Fibroblast of the conjunctiva (primary cell): ENCODE data around the gene PSENEN.
"Not testable (repeated sequence)": the region's sequence is repeated elsewhere in the genome, so short reads cannot be mapped to it uniquely, and the experiment has no call there.

ENCODE experiments used
- DNase-seq: peaks from one replicate; pipeline ENCODE4 v3.0.0-alpha.2; 2010; ENCODE audit warnings: low read depth

Gene PSENEN

DNA sequence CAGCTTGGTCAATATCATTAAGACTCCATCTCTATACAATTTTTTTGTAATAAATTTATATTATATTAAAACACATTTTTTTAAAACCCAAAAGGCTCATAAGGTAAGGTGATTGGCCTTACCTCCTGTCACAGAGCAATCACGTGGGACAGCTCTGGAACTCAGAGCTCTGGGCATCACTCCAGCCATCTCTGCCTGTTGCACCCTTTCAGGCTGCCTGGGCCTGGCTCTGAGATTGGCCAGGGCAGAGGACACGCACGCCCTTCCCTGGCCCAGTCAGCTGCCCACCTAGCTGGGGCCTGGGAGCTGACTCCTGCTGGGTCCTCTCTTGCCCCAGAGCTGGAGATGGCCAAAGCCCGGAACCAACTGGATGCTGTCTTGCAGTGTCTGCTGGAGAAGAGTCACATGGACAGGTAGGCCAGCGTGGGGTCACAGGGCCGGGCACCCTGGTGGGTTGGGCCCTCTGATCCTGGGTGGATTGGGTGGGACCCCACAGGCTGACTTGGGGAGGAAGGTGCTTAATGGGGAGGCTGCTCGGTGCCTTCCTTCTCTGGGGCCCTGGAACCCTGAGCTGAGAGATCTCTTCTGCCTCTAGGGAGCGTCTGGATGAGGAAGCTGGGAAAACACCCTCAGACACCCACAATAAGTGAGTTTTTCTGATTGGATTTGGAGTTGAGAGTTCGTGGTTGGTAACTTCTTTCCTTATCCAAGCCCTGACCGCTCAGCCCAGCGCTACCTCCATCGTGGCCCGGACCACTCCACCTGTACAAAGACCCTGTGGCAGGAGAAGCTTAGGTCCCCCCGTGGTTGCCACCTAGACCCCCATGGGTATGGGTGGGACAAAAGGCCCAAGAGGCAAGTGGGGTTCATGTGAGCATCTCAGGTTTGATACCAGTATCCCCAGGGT is 6.6 kb downstream of the PSENEN start:
- DNase-seq = no peak

DNA sequence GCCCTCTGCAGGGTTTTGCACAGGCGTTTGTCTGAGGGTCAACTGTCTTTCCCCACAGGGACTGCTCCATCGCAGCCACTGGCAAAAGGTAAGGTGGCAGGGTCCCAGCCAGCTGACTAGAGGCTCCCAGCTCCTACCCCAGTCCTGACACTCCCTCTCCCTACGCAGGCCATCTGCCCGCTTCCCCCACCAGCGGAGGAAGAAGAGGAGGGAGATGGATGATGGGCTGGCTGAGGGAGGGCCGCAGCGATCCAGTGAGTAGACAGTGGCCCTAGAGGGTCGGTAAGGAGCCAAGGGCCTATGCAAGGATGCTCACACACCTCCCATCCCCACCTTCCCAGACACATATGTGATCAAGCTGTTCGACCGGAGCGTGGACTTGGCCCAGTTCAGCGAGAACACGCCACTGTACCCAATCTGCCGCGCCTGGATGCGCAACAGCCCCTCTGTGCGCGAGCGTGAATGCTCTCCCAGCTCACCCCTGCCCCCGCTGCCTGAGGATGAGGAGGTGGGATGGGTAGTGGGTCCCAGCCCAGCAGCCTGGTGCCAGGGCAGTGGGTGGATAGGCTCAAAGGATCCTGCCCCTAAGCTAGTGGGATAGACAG is 7.4 kb downstream of the PSENEN start:
- no peak for DNase-seq

DNA sequence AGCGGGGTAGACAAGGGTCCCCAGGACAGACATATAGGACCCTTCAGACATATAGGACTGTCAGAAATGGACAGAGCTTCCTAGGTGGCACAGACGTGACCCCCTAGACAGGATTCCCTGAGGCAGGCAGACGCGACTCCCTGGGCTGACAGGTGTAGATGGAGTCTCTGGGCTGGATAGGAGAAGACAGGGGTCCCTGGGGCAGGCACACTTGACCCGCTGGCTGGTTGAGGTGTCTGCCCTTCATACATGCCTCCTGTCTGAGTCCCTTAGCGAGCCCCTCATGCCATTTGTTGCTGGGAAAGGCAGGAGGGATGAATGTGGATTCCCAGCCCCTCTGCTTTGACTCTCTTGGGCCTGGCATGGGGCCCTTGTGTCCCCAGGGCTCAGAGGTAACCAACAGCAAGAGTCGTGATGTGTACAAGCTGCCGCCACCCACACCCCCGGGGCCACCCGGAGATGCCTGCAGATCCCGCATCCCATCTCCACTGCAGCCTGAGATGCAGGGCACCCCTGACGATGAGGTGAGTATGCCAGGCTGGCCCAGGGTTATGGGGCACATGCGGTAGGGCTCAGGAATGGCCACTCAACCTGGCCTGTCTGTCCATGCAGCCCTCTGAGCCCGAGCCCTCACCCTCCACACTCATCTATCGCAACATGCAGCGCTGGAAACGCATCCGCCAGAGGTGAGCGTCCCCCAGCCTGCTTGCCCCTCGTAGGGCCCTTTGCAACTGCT is 8.4 kb downstream of the PSENEN start:
- no peak for DNase-seq

DNA sequence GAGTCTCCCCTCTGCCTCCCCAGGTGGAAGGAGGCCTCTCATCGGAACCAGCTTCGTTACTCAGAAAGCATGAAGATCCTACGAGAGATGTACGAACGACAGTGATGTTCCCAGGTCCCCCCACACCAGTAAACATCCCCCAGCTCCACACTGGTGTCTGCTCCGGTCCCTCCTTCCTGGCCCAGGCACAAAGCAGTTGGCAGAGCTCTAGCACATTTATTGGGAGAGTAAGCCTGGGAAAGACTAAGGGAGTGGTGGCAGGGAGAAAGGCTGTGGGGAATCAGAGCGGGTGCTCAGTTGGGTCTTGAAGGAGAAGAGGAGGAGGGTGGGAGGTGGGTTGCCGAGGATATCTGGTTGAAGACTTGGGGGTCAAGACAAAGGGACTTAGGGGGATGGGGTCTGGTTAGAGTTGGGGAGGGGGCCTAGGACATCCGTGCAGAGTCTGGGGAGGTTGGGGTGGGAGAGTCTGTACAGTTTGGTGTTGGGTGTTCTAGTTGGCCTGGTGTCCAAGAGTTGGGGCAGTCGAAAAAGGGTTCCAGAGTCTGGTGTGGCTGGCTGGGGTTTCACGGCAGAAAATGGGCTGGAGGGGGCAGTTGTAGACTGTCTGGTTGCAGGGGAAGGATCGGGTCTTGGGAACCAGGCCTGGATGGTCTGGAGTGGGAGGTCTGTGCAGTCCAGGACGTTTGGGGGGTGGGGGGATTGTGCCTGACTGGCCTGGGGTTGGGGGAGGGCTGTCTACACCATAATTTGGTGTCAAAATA is 9.1 kb downstream of the PSENEN start:
- no peak for DNase-seq

DNA sequence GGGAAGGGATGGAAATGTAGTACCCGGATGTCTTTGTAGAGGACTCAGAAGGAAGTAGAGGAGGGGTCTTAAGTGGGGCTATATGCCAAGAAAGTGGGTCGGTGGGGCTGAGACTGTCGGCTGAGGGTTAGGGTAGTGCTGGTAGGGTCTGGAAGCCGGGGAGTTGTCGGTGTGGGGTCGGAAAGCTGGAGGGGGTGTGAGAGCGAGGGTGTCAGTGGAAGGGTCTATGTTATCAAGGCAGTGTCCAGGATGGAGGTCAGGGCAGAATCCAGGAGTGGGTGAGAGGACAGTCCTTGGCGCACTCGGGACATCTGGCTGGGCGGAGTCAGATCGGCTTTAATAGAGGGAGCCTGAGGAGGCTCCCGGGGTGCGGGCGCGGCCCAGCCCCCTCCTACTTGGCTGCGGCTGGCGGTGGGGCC is 9.7 kb downstream of the PSENEN start:
- no peak for DNase-seq

DNA sequence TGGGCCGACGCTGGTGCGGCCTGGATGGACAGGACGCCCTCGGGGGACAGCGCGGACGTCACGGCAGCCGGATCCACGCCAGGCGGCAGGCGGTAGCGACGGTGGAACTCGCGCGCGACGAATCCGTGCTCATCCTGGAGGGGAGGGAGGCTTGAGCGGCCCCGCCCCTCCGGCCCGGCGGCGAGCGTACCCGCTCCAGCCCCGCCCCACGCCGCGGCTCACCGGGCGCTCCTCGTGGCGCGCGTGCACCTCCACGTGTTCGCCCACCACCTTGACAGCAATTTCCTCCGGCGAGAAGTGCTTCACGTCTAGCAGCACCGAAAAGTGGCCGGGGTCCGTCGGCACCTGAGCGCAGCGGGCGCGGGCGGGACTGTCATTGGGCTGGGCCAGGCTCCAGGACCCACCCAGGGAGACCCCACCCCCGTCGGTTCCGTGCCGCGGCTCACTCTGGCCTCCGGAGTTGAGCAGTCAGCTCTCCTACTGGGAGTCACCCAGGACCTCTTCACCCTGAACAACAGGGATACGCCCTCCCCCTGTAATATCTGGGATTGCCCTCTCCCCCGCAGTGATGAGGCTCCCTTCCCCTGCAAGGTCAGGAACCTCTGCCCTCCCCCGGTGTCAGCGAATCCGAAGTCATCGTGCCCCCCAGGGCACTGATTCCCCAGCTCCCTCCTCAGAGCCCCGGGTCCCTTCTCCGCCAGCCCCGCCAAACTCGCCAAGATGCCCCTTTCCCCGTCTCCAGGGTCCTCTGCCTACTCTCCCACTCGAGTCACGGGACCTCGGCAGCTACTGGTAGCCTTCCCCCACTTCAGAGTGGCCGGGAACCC is 10.3 kb downstream of the PSENEN start:
- DNase-seq = peak; percentile 83

DNA sequence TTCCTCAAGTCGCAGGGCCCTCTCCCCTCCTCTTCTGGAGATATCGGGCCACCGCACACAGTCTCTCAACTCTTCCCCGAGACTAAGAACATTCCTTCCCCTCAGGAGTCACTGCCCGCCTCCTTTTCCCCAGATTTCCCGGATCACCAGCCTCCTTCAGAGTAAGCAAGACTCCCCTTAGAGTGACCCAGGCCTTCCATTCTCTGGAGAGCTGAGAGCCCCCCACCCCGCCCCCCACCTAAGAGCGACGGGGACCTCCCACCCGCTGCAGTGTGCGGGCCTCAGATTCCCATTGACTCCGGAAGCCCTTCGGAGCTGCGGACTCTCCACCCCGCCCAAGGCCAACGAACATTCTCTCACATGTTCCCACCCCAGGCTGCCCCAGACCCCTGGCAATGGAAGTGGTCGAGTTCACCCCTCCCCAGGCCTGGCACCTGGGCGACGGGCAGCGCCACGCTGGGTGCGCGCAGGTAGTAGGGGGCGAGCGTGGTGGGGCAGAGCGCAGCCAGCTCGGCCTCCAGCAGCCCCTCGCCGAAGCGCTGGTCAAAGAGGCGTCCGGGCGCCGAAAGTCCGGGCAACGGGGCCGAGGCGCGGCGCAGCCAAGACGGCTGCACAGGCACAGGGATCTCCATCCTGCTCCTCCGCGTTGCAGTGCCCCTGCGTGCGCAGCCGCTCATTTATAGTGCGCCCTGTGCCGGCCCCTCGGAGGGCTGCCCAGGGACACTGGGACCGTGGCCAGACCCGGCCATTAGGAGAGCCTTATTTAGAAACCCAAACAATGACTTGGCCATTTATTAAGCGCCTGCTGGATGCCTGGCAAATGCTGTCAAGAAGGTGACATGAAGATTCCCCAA is 11.2 kb downstream of the PSENEN start, which contains the start of gene HSPB6:
TSS of gene HSPB6 (minus strand) at position 653 of the 854 bp plus-strand sequence. CDS start at position 632, 21 bp downstream.
- DNase-seq = peak; percentile 74

DNA sequence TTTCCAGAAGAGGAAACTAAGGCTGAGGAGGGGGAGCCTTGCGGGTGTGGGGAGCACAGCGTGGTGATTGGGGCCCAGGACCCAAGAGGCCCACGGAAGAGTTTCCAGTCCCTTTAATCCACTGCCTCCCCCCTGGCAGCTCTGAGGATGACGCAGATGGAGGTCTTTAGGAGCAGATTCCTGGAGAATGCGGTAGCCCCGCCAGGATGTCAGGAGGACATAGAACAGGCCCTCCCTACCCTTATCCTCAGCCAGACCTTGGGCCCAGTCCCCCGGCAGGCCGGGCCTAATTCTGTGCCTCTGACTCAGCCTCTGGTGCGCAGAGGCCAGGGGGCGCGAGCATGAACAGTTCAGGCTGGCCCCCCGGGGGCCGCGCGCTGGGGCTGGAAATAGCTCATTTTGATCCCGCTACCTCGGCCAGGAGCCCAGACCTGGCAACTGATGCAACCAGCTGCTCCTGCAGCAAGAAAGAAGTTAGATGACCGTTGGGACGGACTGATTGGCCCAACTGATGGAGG is 11.8 kb downstream of the PSENEN start:
- DNase-seq = peak; percentile 97

DNA sequence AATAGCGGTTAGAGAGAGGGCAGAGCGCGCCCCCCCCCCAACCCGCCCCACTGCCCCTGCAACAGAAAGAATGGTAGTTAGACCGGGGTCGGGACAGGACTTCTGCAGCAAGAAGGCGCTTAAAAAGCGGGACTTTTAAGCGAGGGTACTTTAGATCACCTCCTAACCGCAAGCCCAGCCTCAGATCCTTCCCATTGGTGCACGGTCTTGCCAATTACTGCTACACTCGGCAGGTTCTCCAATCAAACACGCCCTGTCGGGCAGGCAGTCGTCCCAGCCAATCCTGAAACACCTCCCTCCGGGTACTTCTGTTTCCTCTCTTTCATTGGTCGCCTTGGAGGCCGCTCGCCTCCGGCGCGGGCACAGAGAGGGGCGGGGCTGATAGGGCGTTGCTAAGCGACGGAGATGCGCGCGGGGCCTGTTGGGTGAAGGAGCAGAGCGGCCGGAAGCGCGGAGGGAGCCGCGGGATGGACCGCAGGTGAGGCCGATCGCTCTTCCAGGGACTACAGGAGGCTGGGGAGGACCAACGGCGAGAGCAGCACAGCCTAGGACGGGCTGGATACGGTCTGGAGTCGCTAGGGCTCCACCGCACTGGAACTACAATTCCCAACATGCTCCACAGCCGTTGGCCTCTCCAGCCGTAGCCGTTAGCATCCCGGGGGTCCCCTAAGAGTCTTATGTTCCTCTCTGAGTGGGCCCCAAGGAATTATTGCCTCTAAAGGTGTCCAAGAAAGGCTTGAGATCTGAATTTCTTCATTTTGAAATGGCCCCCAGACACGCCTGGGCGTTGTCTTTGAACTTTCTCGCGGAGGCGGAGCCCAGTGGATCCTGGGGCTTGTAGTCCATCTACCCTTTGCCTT is 12.5 kb downstream of the PSENEN start, which contains the start of gene PROSER3:
TSS of gene PROSER3 (plus strand) at position 428 of the 860 bp plus-strand sequence. CDS start at position 468, 40 bp downstream.
- DNase-seq = peak; percentile 100

DNA sequence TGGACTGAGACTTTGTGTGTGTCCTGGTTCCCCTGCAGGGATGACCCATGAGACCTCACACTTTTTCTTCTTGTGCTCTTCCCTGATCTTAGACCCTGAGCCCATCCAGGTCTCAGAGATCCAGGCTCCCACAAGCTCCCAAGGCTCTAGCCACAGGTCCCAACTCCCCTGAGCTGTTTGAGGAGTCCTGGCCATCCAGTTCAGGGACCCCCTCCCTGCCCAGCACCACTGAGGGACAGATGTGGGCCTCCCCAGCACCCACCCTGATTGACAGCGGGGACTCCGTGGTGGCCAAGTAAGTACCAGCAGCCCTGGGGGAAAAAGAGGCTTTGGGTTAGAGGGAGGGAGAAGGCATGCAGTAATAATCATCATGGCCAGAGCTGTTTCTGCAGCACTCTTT is 14.2 kb downstream of the PSENEN start:
- no peak for DNase-seq

DNA sequence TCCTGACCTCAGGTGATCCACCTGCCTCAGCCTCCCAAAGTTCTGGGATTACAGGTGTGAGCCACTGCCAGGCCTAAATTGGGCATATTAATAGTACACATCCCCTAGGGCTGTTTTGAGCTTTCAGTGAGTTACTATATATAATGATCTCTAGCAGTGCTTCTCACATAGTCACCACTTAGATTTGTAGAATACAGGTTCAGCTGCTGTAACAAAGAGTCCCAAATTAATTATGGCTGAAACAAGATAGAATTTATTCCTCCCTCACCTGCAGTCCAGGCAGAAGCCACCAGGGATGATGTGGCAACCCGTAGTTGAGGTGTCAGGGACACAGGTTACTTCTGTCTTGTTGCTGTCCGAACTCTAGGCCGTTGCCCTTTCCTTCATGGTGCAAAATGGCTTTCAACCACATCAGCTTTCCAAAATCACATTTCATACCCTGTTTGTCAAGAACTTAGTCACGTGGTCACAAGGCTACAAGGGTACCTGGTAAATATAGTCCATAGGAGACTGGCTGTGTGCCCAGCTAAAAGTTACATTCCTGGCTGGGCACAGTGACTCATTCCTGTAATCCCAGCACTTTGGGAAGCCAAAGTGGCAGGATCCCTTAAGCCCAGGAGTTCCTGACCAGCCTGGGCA is 15.4 kb downstream of the PSENEN start:
- DNase-seq = no peak

DNA sequence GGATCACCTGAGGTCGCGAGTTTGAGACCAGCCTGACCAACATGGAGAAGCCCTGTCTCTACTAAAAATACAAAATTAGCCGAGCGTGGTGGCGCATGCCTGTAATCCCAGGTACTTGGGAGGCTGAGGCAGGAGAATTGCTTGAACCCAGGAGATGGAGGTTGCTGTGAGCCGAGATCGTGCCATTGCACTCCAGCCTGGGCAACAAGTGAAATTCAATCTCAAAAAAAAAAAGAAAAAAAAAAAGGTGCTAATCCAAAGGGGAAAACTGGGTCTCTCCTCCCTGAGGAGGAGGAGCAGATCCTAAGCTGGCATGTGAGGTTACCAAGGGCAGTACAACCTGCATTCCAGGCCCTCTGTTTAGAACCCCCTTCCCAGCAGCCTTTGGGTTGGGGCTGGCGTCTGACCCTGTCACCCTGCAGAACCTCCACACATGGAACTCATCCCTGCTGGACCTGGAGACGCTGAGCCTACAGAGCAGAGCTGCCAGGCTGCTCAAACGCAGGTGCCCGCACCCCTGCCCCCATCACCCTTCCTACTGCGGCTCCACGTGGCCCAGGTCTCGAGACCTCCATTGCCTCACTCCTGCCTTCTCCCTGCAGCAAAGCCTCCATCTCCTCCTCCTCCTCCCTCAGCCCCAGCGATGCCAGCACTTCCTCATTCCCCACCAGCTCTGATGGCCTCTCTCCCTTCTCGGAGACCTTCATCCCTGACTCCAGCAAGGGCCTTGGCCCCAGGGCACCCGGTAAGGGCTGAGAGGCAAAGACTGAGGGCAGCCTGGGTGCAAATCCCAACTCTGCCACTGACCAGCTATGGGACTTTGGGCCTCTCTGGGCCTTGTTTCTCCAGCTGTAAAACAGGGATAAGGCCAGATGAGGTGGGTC is 19.2 kb downstream of the PSENEN start:
- DNase-seq = no peak

DNA sequence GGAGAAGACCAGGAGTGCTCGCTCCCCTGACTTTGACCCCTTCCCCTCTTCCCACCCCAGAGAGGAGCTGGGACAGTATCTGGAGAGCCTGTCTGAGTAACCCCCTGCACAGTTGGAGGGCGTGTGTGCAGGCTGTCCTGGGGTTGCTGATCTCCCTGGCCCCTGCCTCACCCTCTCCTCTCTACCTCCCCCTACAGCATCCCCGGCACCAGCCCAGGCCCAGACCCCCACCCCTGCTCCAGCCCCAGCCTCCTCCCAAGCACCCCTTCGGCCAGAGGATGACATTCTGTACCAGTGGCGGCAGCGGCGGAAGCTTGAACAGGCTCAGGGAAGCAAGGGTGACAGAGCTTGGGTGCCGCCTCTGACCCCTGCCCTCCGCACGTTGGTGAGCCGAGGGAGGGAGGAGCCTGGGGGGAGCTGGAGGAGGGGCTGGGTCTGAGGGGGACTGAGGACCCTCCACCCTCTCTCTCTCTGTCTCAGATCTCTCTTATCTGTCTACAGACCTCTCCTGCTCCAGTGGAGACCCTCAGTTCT is 21.2 kb downstream of the PSENEN start:
- no peak for DNase-seq

DNA sequence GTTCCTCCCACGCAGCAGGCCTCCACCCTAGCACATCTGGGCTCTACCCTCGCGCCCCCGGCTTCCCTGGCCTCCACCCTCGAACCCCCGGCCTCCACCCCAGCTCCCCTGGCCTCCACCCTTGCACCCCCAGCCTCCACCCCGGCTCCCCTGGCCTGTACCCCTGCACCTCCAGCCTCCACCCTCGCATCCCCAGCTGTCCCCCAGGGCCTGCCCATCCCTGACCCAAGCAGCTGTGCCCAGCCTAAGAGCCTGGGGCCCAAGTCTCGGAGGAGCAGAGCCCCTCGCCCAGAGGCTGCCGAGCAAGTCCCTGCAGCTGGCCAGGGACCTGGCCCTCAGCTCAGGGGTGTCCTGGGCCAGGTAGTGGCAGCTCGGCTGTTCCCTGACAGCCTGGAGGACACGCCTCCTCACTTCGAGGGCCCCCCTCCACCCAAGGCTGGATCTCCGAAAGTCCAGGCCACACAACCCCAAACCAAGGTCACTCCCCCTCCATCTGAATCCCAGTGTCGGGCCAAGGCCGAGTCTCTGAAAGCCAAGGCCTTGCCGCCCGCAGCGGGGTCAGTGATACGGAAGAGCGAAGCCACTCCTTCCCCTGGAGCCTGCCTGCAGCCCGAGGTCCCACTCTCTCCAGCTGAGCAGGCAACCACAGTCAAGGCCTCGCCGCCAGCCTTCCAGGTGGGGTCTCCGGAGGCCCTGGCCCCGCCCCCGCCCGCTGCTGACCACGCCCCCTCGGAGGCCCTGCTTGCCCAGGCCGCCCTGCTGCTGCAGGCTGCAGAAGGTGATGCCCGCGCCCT is 22.0 kb downstream of the PSENEN start:
- DNase-seq = no peak

DNA sequence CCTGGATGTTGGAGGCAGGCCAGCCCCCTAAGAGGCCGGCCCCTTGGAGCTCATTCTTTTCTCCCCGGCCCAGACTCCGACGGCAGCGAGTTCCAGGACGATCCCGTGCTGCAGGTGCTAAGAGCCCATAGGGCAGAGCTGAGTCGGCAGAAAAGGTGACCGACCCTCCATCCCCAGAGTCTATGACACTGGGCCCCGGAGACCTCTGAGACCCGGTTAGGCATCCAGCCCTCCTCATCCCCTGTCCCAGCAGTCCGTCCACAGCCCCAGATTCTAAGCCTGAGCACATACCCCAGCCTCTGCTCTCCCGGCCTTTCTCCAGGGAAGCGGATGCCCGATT is 22.6 kb downstream of the PSENEN start:
- no peak for DNase-seq

DNA sequence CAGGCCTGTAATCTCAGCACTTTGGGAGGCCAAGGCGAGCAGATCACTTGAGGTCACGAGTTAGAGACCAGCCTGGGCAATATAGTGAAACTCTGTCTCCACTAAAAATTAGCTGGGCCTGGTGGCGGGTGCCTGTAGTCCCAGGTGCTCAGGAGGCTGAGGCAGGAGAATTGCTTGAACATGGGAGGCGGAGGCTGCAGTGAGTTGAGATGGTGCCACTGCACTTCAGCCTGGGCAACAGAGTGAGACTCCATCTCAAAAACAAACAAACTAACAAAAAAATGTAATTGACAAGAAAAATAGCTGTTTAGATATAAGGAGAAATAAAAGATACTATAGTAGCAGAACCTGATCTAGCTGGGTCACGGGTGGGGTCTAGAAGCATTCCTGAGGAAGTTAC is 26.9 kb downstream of the PSENEN start:
- not testable (repeated sequence) for DNase-seq
